HepG2 (cell line): ENCODE measurements around the gene ALMS1. TPM values are rescaled to one million over a fixed set of nuclear protein-coding genes. Genes with fewer than 3 reads are reported as not detected.

Experiments used
- ATAC-seq: fragments of 200-7000 bp; cut with Tn5 transposase; 3 replicates; pipeline ENCODE4 v1.9.1; 2020; ENCODE audit warnings: mild to moderate bottlenecking, moderate library complexity
- BruUV-seq: library from RNA; stranded (reverse); fragments of 400-500 nt; replicated peaks from 2 replicates; lab custom pipeline; 2021; lab: Mats Ljungman, UMichigan
- CTCF ChIA-PET: fragments of 300-600 bp; formaldehyde crosslinking; extraction: SDS; loops from one replicate; lab custom pipeline; 2021; ENCODE audit warnings: low total read pairs, inconsistent platforms, low intra/inter-chr PET ratio; lab: Yijun Ruan, JAX
- POLR2A ChIA-PET: fragments of 350-600 bp; sonication (Branson Sonifier 250); formaldehyde crosslinking; loops from one replicate; lab custom pipeline; 2020; ENCODE audit warnings: antibody characterized with exemption, inconsistent platforms; lab: Yijun Ruan, JAX
- DNase-seq: peaks from one replicate; pipeline ENCODE4 v3.0.0-alpha.2; 2015; ENCODE audit warnings: low spot score
- FAIRE-seq: peaks from 3 replicates; lab custom pipeline; 2011; peaks lifted over from hg19 to GRCh38; lab: Jason Lieb, UNC
- H2AFZ ChIP-seq: one replicate; pipeline ENCODE4 v1.6.1; 2011; ENCODE audit warnings: low read length, inconsistent platforms
- H3K27ac ChIP-seq: fragments of 300-600 bp; 3 replicates; pipeline ENCODE4 v1.8.0; 2011; ENCODE audit warnings: mixed run types, mild to moderate bottlenecking, mixed read lengths, low read length, inconsistent platforms; ENCODE audit not compliant: insufficient read depth; ENCODE audit errors: extremely low read length
- H3K27me3 ChIP-seq, 2 experiments: fragments of 200-600 bp in 1 of 2; 2 replicates in 1 of 2; 3 replicates in 1 of 2; pipeline versions ENCODE4 v1.6.0 to v1.8.0; 2011; ENCODE audit warnings: low read length in 2 of 2, mild to moderate bottlenecking in 2 of 2, moderate library complexity in 2 of 2, inconsistent platforms in 1 of 2; ENCODE audit not compliant: insufficient read depth in 2 of 2, control insufficient read depth in 1 of 2
- H3K36me3 ChIP-seq, 2 experiments: fragments of 200-600 bp in 1 of 2; replicated peaks in 1 of 2; 2 replicates in 1 of 2; 3 replicates in 1 of 2; pipeline versions ENCODE4 v1.5.1 to v1.8.0; 2011; ENCODE audit warnings: low read length in 2 of 2, inconsistent platforms in 1 of 2; ENCODE audit not compliant: insufficient read depth in 2 of 2, control insufficient read depth in 1 of 2
- H3K4me1 ChIP-seq: 2 replicates; pipeline ENCODE4 v1.5.1; 2012; ENCODE audit warnings: low read length, inconsistent platforms; ENCODE audit not compliant: insufficient read depth
- H3K4me2 ChIP-seq: 2 replicates; pipeline ENCODE4 v1.6.0; 2011; ENCODE audit warnings: low read depth, low read length, inconsistent platforms
- H3K4me3 ChIP-seq, 3 experiments: fragments of 200-600 bp in 1 of 3; sonication (generic), shearing (Covaris generic) in 1 of 3; replicated peaks in 1 of 3; 2 replicates each; pipeline ENCODE4 v1.5.1; 2011 to 2016; ENCODE audit warnings: low read length in 3 of 3, inconsistent platforms in 2 of 3, low read depth in 2 of 3, mild to moderate bottlenecking in 2 of 3, control low read depth in 1 of 3, mixed read lengths in 1 of 3; ENCODE audit not compliant: insufficient read depth in 1 of 3
- H3K79me2 ChIP-seq: one replicate; pipeline ENCODE4 v1.6.1; 2011; ENCODE audit warnings: low read length, inconsistent platforms; ENCODE audit not compliant: insufficient read depth
- H3K9ac ChIP-seq: 2 replicates; pipeline ENCODE4 v1.6.0; 2011; ENCODE audit warnings: mild to moderate bottlenecking, low read depth, low read length, inconsistent platforms; ENCODE audit not compliant: insufficient read depth
- H3K9me3 ChIP-seq: 2 replicates; pipeline ENCODE4 v1.5.1; 2012; ENCODE audit warnings: mild to moderate bottlenecking, low read length
- H4K20me1 ChIP-seq: 2 replicates; pipeline ENCODE4 v1.6.0; 2011; ENCODE audit warnings: inconsistent platforms, mild to moderate bottlenecking, low read length, moderate library complexity; ENCODE audit not compliant: insufficient read depth
- KLF11 ChIP-seq: IDR thresholded peaks from 2 replicates; pipeline ENCODE4 v1.6.1; 2016; ENCODE audit warnings: missing compliant biosample characterization
- NR2F1 ChIP-seq, 2 experiments: fragments of 450-650 bp in 1 of 2; formaldehyde crosslinking in 1 of 2; IDR thresholded peaks; 2 replicates each; pipeline versions ENCODE4 v1.5.0 to v1.6.1; 2016 to 2020; ENCODE audit warnings: mild to moderate bottlenecking in 1 of 2, missing compliant biosample characterization in 1 of 2, missing genetic modification reagents in 1 of 2, moderate library complexity in 1 of 2
- ZNF207 ChIP-seq: fragments of 450-650 bp; IDR thresholded peaks from 2 replicates; pipeline ENCODE4 v1.6.1; 2016; ENCODE audit warnings: antibody characterized with exemption, borderline replicate concordance
- ZNF331 ChIP-seq: sonication (generic); formaldehyde crosslinking; IDR thresholded peaks from 2 replicates; pipeline ENCODE4 v1.4.0; 2020; ENCODE audit warnings: missing genetic modification reagents
- ZNF543 ChIP-seq: sonication (generic); formaldehyde crosslinking; IDR thresholded peaks from 2 replicates; pipeline ENCODE4 v1.4.0; 2020; ENCODE audit warnings: mild to moderate bottlenecking, missing genetic modification reagents
- ZNF552 ChIP-seq: sonication (generic); formaldehyde crosslinking; IDR thresholded peaks from 2 replicates; pipeline ENCODE4 v1.9.0; 2022; ENCODE audit warnings: missing genetic modification reagents, mild to moderate bottlenecking, borderline replicate concordance
- ZNF83 ChIP-seq: sonication (generic); formaldehyde crosslinking; IDR thresholded peaks from 2 replicates; pipeline ENCODE4 v1.4.0; 2020; ENCODE audit warnings: missing genetic modification reagents, mild to moderate bottlenecking, borderline replicate concordance
- ZNF841 ChIP-seq: sonication (generic); formaldehyde crosslinking; IDR thresholded peaks from 2 replicates; pipeline ENCODE4 v1.8.1; 2023; ENCODE audit warnings: missing genetic modification reagents, borderline replicate concordance
- WGBS: methylation state at CpG from one replicate; pipeline ENCODE4 v1.1.6; 2017; ENCODE audit warnings: low lambda C conversion rate; 5-methylcytosine and 5-hydroxymethylcytosine counted together
- in situ Hi-C: cut with HindIII; loops from 2 replicates; pipeline ENCODE4 v1.10.0; 2017; ENCODE audit warnings: low pct_unique_long_range_greater_than_20kb; ENCODE audit not compliant: extremely low pct_ligation_motif_present
- intact Hi-C: fragments of 100-400 bp; cut with micrococcal nuclease; formaldehyde crosslinking; loops from one replicate; pipeline ENCODE4 v1.10.0; 2022; ENCODE audit not compliant: unreplicated experiment
- polyA plus RNA-seq, 8 experiments: library from polyadenylated mRNA; depleted of rRNA in 3 of 8; stranded (reverse) in 7 of 8; unstranded in 1 of 8; fragments of >200 nt; fragmentation: Illumina TruSeq in 4 of 8; extraction: Trizol in 4 of 8; gene quantifications; 2 replicates each; pipeline versions ENCODE4 v1.2.1 to v1.2.3, GENCODE V29; 2011 to 2016; ENCODE audit warnings: low read depth in 4 of 8, missing spikeins in 1 of 8, mixed read lengths in 1 of 8; ENCODE audit not compliant: insufficient read depth in 1 of 8
- total RNA-seq, 5 experiments: library from RNA; depleted of rRNA; stranded (reverse); fragments of >200 nt; fragmentation: Illumina TruSeq; extraction: Trizol; gene quantifications; 2 replicates each; pipeline ENCODE4 v1.2.3, GENCODE V29; 2016; ENCODE audit warnings: low read depth in 1 of 5
- TF ChIP-seq, protein P1 (sequence below), 2 experiments: sonication (generic) in 1 of 2; formaldehyde crosslinking in 1 of 2; IDR thresholded peaks; 2 replicates each; pipeline versions ENCODE4 v1.6.1 to v1.9.0; 2014 to 2022; ENCODE audit warnings: antibody characterized with exemption in 1 of 2, borderline replicate concordance in 1 of 2, inconsistent platforms in 1 of 2, low read depth in 1 of 2, missing genetic modification reagents in 1 of 2
- TF ChIP-seq, protein P2 (sequence below): sonication (generic); formaldehyde crosslinking; IDR thresholded peaks from 2 replicates; pipeline ENCODE4 v1.4.0; 2020; ENCODE audit warnings: missing genetic modification reagents, borderline replicate concordance

ALMS1 gene
- total and polyA plus RNA-seq, 2 of the 13 experiments (the other 11 are each of a cell fraction or from before 2014, with no cell fraction given), result 12.9 to 21.2 TPM

DNA sequence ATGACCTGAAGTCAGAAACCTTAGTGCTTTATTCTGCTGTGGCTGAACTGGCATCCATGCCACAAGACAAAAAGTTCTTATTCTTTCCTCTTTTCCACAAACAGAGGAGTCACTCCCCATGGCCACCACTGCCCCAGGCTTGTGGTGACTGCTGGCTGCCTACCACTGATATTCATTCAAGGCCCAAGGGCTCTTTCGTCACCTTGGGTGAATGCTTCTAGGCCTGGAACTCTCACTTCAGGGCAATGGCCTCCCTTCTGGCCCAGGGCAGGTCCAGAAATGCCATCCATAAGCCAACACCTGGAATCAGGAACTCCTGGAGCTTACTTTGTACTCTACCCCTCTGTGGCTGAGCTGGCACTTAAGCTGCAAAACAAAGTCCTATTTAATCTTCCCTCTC is 146.7 kb downstream of the ALMS1 start:
- DNase-seq (no peak), FAIRE-seq (no peak), ATAC-seq (no peak)
- Histone ChIP-seq H3K9ac (no peak overlapping the region), H2AFZ (no peak overlapping the region), H3K27ac (no peak overlapping the region), H3K27me3 (no peaks in the 10 kb centered on the region), H3K79me2 (no peaks in the 10 kb centered on the region), H3K4me3 (no peak overlapping the region), H3K36me3 (peaks cover 2 to 9% of the 10 kb centered on the region in 2 experiments; a peak in 1 of 5 replicates), H4K20me1 (no peaks in the 10 kb centered on the region), H3K9me3 (peaks cover 24% of the 10 kb centered on the region), H3K4me1 (no peaks in the 10 kb centered on the region), H3K4me2 (no peak overlapping the region)
- in situ Hi-C loops (no loop called here), intact Hi-C loops (no loop called here)
- ChIA-PET CTCF (no interaction called here), POLR2A (no interaction called here)
- 100% methylated on average over 1 of the region's 1 CpG for WGBS
- no TSS peak for BruUV-seq
- TF ChIP-seq NR2F1 (CRISPR knock-in tag; IDR thresholded peaks at IDR 0.05), result no peak
- no peak for TF ChIP-seq KLF11 (CRISPR knock-in tag)
- no peak for TF ChIP-seq ZNF207
- TF ChIP-seq ZNF552 (CRISPR knock-in tag), result no peak
- no peak for TF ChIP-seq ZNF331 (CRISPR knock-in tag)
- TF ChIP-seq ZNF83 (CRISPR knock-in tag), result no peak
- no peak for TF ChIP-seq ZNF543 (CRISPR knock-in tag)
- TF ChIP-seq, protein P1, sequence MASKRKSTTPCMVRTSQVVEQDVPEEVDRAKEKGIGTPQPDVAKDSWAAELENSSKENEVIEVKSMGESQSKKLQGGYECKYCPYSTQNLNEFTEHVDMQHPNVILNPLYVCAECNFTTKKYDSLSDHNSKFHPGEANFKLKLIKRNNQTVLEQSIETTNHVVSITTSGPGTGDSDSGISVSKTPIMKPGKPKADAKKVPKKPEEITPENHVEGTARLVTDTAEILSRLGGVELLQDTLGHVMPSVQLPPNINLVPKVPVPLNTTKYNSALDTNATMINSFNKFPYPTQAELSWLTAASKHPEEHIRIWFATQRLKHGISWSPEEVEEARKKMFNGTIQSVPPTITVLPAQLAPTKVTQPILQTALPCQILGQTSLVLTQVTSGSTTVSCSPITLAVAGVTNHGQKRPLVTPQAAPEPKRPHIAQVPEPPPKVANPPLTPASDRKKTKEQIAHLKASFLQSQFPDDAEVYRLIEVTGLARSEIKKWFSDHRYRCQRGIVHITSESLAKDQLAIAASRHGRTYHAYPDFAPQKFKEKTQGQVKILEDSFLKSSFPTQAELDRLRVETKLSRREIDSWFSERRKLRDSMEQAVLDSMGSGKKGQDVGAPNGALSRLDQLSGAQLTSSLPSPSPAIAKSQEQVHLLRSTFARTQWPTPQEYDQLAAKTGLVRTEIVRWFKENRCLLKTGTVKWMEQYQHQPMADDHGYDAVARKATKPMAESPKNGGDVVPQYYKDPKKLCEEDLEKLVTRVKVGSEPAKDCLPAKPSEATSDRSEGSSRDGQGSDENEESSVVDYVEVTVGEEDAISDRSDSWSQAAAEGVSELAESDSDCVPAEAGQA (IDR thresholded peaks at IDR 0.05; ENCODE audit: low read depth), result no peak
- TF ChIP-seq, protein P1 (CRISPR knock-in tag; IDR thresholded peaks at IDR 0.05; ENCODE audit: borderline replicate concordance), result no peak
- no peak for TF ChIP-seq ZNF841
- TF ChIP-seq, protein P2, sequence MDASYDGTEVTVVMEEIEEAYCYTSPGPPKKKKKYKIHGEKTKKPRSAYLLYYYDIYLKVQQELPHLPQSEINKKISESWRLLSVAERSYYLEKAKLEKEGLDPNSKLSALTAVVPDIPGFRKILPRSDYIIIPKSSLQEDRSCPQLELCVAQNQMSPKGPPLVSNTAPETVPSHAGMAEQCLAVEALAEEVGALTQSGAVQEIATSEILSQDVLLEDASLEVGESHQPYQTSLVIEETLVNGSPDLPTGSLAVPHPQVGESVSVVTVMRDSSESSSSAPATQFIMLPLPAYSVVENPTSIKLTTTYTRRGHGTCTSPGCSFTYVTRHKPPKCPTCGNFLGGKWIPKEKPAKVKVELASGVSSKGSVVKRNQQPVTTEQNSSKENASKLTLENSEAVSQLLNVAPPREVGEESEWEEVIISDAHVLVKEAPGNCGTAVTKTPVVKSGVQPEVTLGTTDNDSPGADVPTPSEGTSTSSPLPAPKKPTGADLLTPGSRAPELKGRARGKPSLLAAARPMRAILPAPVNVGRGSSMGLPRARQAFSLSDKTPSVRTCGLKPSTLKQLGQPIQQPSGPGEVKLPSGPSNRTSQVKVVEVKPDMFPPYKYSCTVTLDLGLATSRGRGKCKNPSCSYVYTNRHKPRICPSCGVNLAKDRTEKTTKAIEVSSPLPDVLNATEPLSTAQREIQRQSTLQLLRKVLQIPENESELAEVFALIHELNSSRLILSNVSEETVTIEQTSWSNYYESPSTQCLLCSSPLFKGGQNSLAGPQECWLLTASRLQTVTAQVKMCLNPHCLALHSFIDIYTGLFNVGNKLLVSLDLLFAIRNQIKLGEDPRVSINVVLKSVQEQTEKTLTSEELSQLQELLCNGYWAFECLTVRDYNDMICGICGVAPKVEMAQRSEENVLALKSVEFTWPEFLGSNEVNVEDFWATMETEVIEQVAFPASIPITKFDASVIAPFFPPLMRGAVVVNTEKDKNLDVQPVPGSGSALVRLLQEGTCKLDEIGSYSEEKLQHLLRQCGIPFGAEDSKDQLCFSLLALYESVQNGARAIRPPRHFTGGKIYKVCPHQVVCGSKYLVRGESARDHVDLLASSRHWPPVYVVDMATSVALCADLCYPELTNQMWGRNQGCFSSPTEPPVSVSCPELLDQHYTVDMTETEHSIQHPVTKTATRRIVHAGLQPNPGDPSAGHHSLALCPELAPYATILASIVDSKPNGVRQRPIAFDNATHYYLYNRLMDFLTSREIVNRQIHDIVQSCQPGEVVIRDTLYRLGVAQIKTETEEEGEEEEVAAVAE (CRISPR knock-in tag), result no peak
